GM12878 (cell line): ENCODE data around the gene FGF12. TPM values are rescaled to one million over a fixed set of nuclear protein-coding genes. Genes with fewer than 3 reads are reported as not detected.

Source experiments
- ATAC-seq: fragments of 200-7000 bp; cut with Tn5 transposase; 3 replicates; pipeline ENCODE4 v1.9.1; 2020; ENCODE audit warnings: mild to moderate bottlenecking, moderate library complexity
- BruUV-seq: library from RNA; stranded (reverse); fragments of 400-500 nt; replicated peaks from 2 replicates; lab custom pipeline; 2021; lab: Mats Ljungman, UMichigan
- CTCF ChIA-PET: fragments of 300-600 bp; sonication (Branson Sonifier 250); formaldehyde crosslinking; extraction: SDS; loops from one replicate; lab custom pipeline; 2021; ENCODE audit warnings: inconsistent platforms; lab: Yijun Ruan, JAX
- POLR2A ChIA-PET: fragments of 350-600 bp; formaldehyde crosslinking; extraction: SDS; loops from one replicate; lab custom pipeline; 2021; ENCODE audit warnings: inconsistent platforms; lab: Charles Lee
- RAD21 ChIA-PET: fragments of 300-600 bp; sonication (Branson Sonifier 250); formaldehyde crosslinking; loops from one replicate; lab custom pipeline; 2023; ENCODE audit warnings: antibody characterized with exemption; ENCODE audit not compliant: unreplicated experiment; lab: Charles Lee
- SMC1A ChIA-PET: fragments of 300-600 bp; sonication (Branson Sonifier 250); formaldehyde crosslinking; loops from one replicate; lab custom pipeline; 2023; ENCODE audit not compliant: unreplicated experiment, uncharacterized antibody; lab: Charles Lee
- DNase-seq: peaks from one replicate; pipeline ENCODE4 v3.0.0-alpha.2; 2011; ENCODE audit warnings: low read depth, low spot score
- FAIRE-seq: peaks from 3 replicates; lab custom pipeline; 2011; peaks lifted over from hg19 to GRCh38; lab: Jason Lieb, UNC
- H2AFZ ChIP-seq: 2 replicates; pipeline ENCODE4 v1.6.0; 2011; ENCODE audit warnings: low read depth, low read length, control low read depth; ENCODE audit not compliant: control insufficient read depth
- H3K27ac ChIP-seq: 2 replicates; pipeline ENCODE4 v1.5.1; 2011; ENCODE audit warnings: control low read depth; ENCODE audit not compliant: control insufficient read depth, insufficient read depth
- H3K27me3 ChIP-seq, 2 experiments: replicated peaks in 1 of 2; 2 replicates each; pipeline versions ENCODE4 v1.6.0 to v1.6.1; 2011; ENCODE audit warnings: low read length in 1 of 2; ENCODE audit not compliant: control insufficient read depth in 2 of 2, insufficient read depth in 2 of 2
- H3K36me3 ChIP-seq, 2 experiments: 2 replicates each; pipeline ENCODE4 v1.5.1; 2011; ENCODE audit warnings: low read length in 1 of 2; ENCODE audit not compliant: control insufficient read depth in 2 of 2, insufficient read depth in 2 of 2
- H3K4me1 ChIP-seq: 2 replicates; pipeline ENCODE4 v1.6.1; 2011; ENCODE audit warnings: mild to moderate bottlenecking, low read length, moderate library complexity, mixed read lengths; ENCODE audit not compliant: control insufficient read depth, insufficient read depth
- H3K4me2 ChIP-seq: 2 replicates; pipeline ENCODE4 v1.6.0; 2011; ENCODE audit warnings: control low read depth; ENCODE audit not compliant: control insufficient read depth, insufficient read depth
- H3K4me3 ChIP-seq: fragments of 200-600 bp; sonication (generic); 2 replicates; pipeline ENCODE4 v1.5.1; 2016
- H3K79me2 ChIP-seq: 2 replicates; pipeline ENCODE4 v1.6.0; 2011; ENCODE audit warnings: low read length; ENCODE audit not compliant: control insufficient read depth, insufficient read depth
- H3K9ac ChIP-seq: 2 replicates; pipeline ENCODE4 v1.8.0; 2011; ENCODE audit warnings: low read length, control low read depth, mixed read lengths; ENCODE audit not compliant: control insufficient read depth, insufficient read depth
- H3K9me3 ChIP-seq: replicated peaks from 3 replicates; pipeline ENCODE4 v1.5.1; 2011; ENCODE audit warnings: mild to moderate bottlenecking, low read length; ENCODE audit not compliant: control insufficient read depth, insufficient read depth
- H4K20me1 ChIP-seq: 2 replicates; pipeline ENCODE4 v1.6.0; 2011; ENCODE audit not compliant: control insufficient read depth, insufficient read depth
- ATF3 ChIP-seq: IDR thresholded peaks from 2 replicates; pipeline ENCODE4 v1.6.1; 2011; ENCODE audit warnings: low read depth, mild to moderate bottlenecking, low read length, moderate library complexity, borderline replicate concordance; ENCODE audit errors: extremely low read depth
- FOS ChIP-seq: IDR thresholded peaks from 3 replicates; pipeline ENCODE4 v1.6.1; 2011; ENCODE audit warnings: borderline replicate concordance; ENCODE audit not compliant: insufficient read length; ENCODE audit errors: extremely low read depth
- RFX5 ChIP-seq: IDR thresholded peaks from 2 replicates; pipeline ENCODE4 v1.6.1; 2011; ENCODE audit warnings: low read depth, low read length, improper control_type of control experiment
- SRF ChIP-seq, 2 experiments: IDR thresholded peaks; 2 replicates each; pipeline ENCODE4 v1.6.1; 2011; ENCODE audit warnings: low read depth in 2 of 2, low read length in 2 of 2, mild to moderate bottlenecking in 1 of 2, moderate library complexity in 1 of 2
- STAT3 ChIP-seq: IDR thresholded peaks from 2 replicates; pipeline ENCODE4 v1.6.1; 2011; ENCODE audit warnings: low read depth, low read length, improper control_type of control experiment
- USF1 ChIP-seq: IDR thresholded peaks from 2 replicates; pipeline ENCODE4 v1.6.1; 2011; ENCODE audit warnings: borderline replicate concordance, low read depth, mild to moderate bottlenecking, moderate library complexity, mixed read lengths, low read length; ENCODE audit not compliant: insufficient read depth; ENCODE audit errors: extremely low read length
- WGBS: methylation state at CpG from one replicate; pipeline ENCODE4 v1.1.6; 2016; ENCODE audit warnings: low lambda C conversion rate; ENCODE audit not compliant: insufficient replicate concordance, insufficient coverage; ENCODE audit errors: missing lambda C conversion rate; 5-methylcytosine and 5-hydroxymethylcytosine counted together
- in situ Hi-C: fragments of 300-500 bp; cut with MboI; formaldehyde crosslinking; loops from 9 replicates; pipeline ENCODE4 v1.14.3; 2018; ENCODE audit warnings: mixed read lengths
- intact Hi-C: fragments of 100-400 bp; cut with micrococcal nuclease; formaldehyde crosslinking; loops from one replicate; pipeline ENCODE4 v1.14.2; 2022; ENCODE audit not compliant: unreplicated experiment
- polyA plus RNA-seq, 11 experiments: library from polyadenylated mRNA; depleted of rRNA in 4 of 11; unstranded in 6 of 11; stranded (reverse) in 5 of 11; fragments of >200 nt; fragmentation: Nextera tagmentation in 4 of 11; fragmentation: Illumina TruSeq in 1 of 11; extraction: Ambion mirVana in 4 of 11; extraction: Trizol in 1 of 11; gene quantifications; 1 replicate in 1 of 11; 2 replicates in 10 of 11; pipeline versions ENCODE4 v1.2.1 to v1.2.3, GENCODE V29; 2011 to 2016; ENCODE audit warnings: inconsistent platforms in 2 of 11, missing spikeins in 2 of 11, low read depth in 1 of 11
- total RNA-seq, 4 experiments: library from RNA; depleted of rRNA in 3 of 4; stranded (reverse); fragments of >200 nt in 3 of 4; fragmentation: Illumina TruSeq in 1 of 4; extraction: Trizol in 1 of 4; gene quantifications; 2 replicates each; pipeline versions ENCODE4 v1.2.1 to v1.2.3, GENCODE V29; 2013 to 2021

Gene FGF12
- total and polyA plus RNA-seq, 10 of the 15 experiments (the other 5 are each of a cell fraction or from before 2014, with no cell fraction given), result 0.03 to 0.43 (median 0.13) TPM; not detected in 7

GRCh38 chr3:192636517-192637444, 90.6 kb downstream of the FGF12 start:
- in situ Hi-C loops, result no loop called here
- intact Hi-C loops, result no loop called here
- WGBS, result 30% methylated on average over 8 of the region's 8 CpGs
- Histone ChIP-seq H3K36me3 (no peaks in the 10 kb centered on the region), H3K27me3 (no peaks in the 10 kb centered on the region), H3K4me2 (no peak overlapping the region), H3K27ac (no peak overlapping the region), H3K4me1 (no peaks in the 10 kb centered on the region), H3K9ac (no peak overlapping the region), H3K4me3 (no peak overlapping the region), H4K20me1 (no peaks in the 10 kb centered on the region), H3K9me3 (no peaks in the 10 kb centered on the region), H3K79me2 (no peaks in the 10 kb centered on the region), H2AFZ (no peak overlapping the region)
- SMC1A ChIA-PET, result no interaction called here
- ATAC-seq (no peak), FAIRE-seq (no peak), DNase-seq (no peak)
- CTCF ChIA-PET, result no interaction called here
- TF ChIP-seq USF1, result no peak
- no peak for TF ChIP-seq ATF3
- no peak for TF ChIP-seq STAT3
- no peak for TF ChIP-seq RFX5
- no peak for TF ChIP-seq SRF (IDR thresholded peaks at IDR 0.05; ENCODE audit: low read depth in 2 of 2, low read length in 2 of 2)
- TF ChIP-seq FOS, result no peak
- BruUV-seq, result no TSS peak
- RAD21 ChIA-PET, result no interaction called here
- POLR2A ChIA-PET, result no interaction called here
